ENCODE measurements around the gene FAAP20. TPM values are rescaled to one million over a fixed set of nuclear protein-coding genes. Genes with fewer than 3 reads are reported as not detected.

Gene FAAP20
- total RNA-seq, 1 experiment from 2014 or later, result 20.1 TPM

- no peak overlapping the region for H3K4me3 ChIP-seq (ENCODE audit: low read length)
- no peak overlapping the region for H3K27ac ChIP-seq (ENCODE audit: low read length)
- H4K20me1 ChIP-seq (ENCODE audit: insufficient read depth, low read depth, low read length), result no peaks in the 10 kb centered on the region
- no peaks in the 10 kb centered on the region for H3K4me1 ChIP-seq (ENCODE audit: low read length)
- no peak for DNase-seq
- H3K9ac ChIP-seq (ENCODE audit: low read length), result no peak overlapping the region
- no peaks in the 10 kb centered on the region for H3K36me3 ChIP-seq (ENCODE audit: insufficient read depth, low read length)
- H3K79me2 ChIP-seq (ENCODE audit: low read length), result no peaks in the 10 kb centered on the region
- no peaks in the 10 kb centered on the region for H3K9me2 ChIP-seq (replicated peaks; ENCODE audit: insufficient read depth, low read length)
- no peaks in the 10 kb centered on the region for H3K9me3 ChIP-seq (ENCODE audit: low read length)
- no peak overlapping the region for H3K4me2 ChIP-seq (ENCODE audit: low read depth, low read length, poor library complexity, severe bottlenecking)
- no peak overlapping the region for H2AFZ ChIP-seq (ENCODE audit: low read length)
- no peaks in the 10 kb centered on the region for H3K27me3 ChIP-seq (ENCODE audit: low read length)
Measured at GRCh38 chr1:2169200-2169836, 25.3 kb downstream of the FAAP20 start.

GRCh38 chr1:2168535-2168934 is 26.0 kb downstream of the FAAP20 start:
- Histone ChIP-seq H3K9ac (ENCODE audit: low read length) (no peak overlapping the region), H3K4me3 (ENCODE audit: low read length) (no peak overlapping the region), H2AFZ (ENCODE audit: low read length) (no peak overlapping the region), H3K4me2 (ENCODE audit: low read depth, low read length, poor library complexity, severe bottlenecking) (no peak overlapping the region), H3K27me3 (ENCODE audit: low read length) (no peaks in the 10 kb centered on the region), H3K4me1 (ENCODE audit: low read length) (no peaks in the 10 kb centered on the region), H3K79me2 (ENCODE audit: low read length) (no peaks in the 10 kb centered on the region), H4K20me1 (ENCODE audit: insufficient read depth, low read depth, low read length) (no peaks in the 10 kb centered on the region), H3K27ac (ENCODE audit: low read length) (no peak overlapping the region), H3K9me2 (replicated peaks; ENCODE audit: insufficient read depth, low read length) (no peaks in the 10 kb centered on the region), H3K36me3 (ENCODE audit: insufficient read depth, low read length) (no peaks in the 10 kb centered on the region), H3K9me3 (ENCODE audit: low read length) (no peaks in the 10 kb centered on the region)
- no peak for DNase-seq

- Histone ChIP-seq H3K36me3 (ENCODE audit: insufficient read depth, low read length) (no peaks in the 10 kb centered on the region), H3K79me2 (ENCODE audit: low read length) (no peaks in the 10 kb centered on the region), H3K9me3 (ENCODE audit: low read length) (no peaks in the 10 kb centered on the region), H3K4me3 (ENCODE audit: low read length) (no peak overlapping the region), H3K4me2 (ENCODE audit: low read depth, low read length, poor library complexity, severe bottlenecking) (no peak overlapping the region), H3K27me3 (ENCODE audit: low read length) (no peaks in the 10 kb centered on the region), H2AFZ (ENCODE audit: low read length) (no peak overlapping the region), H3K9ac (ENCODE audit: low read length) (no peak overlapping the region), H3K9me2 (replicated peaks; ENCODE audit: insufficient read depth, low read length) (no peaks in the 10 kb centered on the region), H3K27ac (ENCODE audit: low read length) (no peak overlapping the region), H3K4me1 (ENCODE audit: low read length) (no peaks in the 10 kb centered on the region), H4K20me1 (ENCODE audit: insufficient read depth, low read depth, low read length) (no peaks in the 10 kb centered on the region)
- no peak for DNase-seq
Measured at GRCh38 chr1:2168090-2168489, 26.5 kb downstream of the FAAP20 start.

DNA sequence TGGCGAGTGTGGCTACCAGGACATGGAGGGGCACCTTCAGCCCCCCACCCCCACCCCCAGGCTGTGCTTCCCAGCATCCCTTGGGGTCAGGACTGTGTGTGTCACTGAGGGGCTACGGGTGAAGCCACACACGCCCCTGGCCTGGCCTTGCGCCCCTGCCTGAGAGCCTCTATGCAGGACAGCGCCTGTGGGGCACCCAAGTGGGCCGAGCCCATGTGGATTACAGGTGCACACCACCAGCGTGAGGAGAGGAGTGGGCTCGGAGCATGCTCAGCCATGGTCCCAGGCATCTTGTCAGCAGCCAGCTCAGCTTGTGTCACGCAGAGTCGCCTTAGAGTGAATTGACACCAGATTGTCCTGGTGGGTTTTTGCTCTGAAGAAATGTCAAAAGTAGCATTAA is 27.9 kb downstream of the FAAP20 start:
- Histone ChIP-seq H3K36me3 (ENCODE audit: insufficient read depth, low read length) (no peaks in the 10 kb centered on the region), H4K20me1 (ENCODE audit: insufficient read depth, low read depth, low read length) (no peaks in the 10 kb centered on the region), H3K9me2 (replicated peaks; ENCODE audit: insufficient read depth, low read length) (no peaks in the 10 kb centered on the region), H3K9ac (ENCODE audit: low read length) (no peak overlapping the region), H3K9me3 (ENCODE audit: low read length) (no peaks in the 10 kb centered on the region), H2AFZ (ENCODE audit: low read length) (no peak overlapping the region), H3K79me2 (ENCODE audit: low read length) (no peaks in the 10 kb centered on the region), H3K4me3 (ENCODE audit: low read length) (no peak overlapping the region), H3K27me3 (ENCODE audit: low read length) (no peaks in the 10 kb centered on the region), H3K27ac (ENCODE audit: low read length) (no peak overlapping the region), H3K4me2 (ENCODE audit: low read depth, low read length, poor library complexity, severe bottlenecking) (no peak overlapping the region), H3K4me1 (ENCODE audit: low read length) (no peaks in the 10 kb centered on the region)
- DNase-seq, result no peak

DNA sequence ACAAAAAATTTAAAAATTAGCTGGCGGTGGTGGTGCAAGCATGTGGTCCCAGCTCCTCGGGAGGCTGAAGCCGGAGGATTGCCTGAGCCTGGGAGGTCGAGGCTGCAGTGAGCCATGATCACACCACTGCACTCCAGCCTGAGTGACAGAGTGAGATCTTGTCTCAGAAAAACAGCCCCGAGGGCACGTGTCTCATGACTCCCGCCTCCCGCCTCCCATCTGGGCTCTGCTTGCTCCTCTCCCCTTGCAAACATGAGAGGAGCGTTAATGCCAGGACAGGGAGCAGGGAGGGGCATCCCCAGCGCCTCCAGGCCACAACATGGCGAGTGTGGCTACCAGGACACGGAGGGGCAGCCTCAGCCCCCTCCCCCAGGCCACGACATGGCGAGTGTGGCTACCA is 28.3 kb downstream of the FAAP20 start:
- Histone ChIP-seq H3K4me1 (ENCODE audit: low read length) (no peaks in the 10 kb centered on the region), H3K36me3 (ENCODE audit: insufficient read depth, low read length) (no peaks in the 10 kb centered on the region), H3K9ac (ENCODE audit: low read length) (no peak overlapping the region), H3K9me2 (replicated peaks; ENCODE audit: insufficient read depth, low read length) (no peaks in the 10 kb centered on the region), H3K27ac (ENCODE audit: low read length) (no peak overlapping the region), H2AFZ (ENCODE audit: low read length) (no peak overlapping the region), H3K79me2 (ENCODE audit: low read length) (no peaks in the 10 kb centered on the region), H3K4me2 (ENCODE audit: low read depth, low read length, poor library complexity, severe bottlenecking) (no peak overlapping the region), H4K20me1 (ENCODE audit: insufficient read depth, low read depth, low read length) (no peaks in the 10 kb centered on the region), H3K4me3 (ENCODE audit: low read length) (no peak overlapping the region), H3K27me3 (ENCODE audit: low read length) (no peaks in the 10 kb centered on the region), H3K9me3 (ENCODE audit: low read length) (no peaks in the 10 kb centered on the region)
- DNase-seq, result no peak

GRCh38 chr1:2165646-2166045 is 28.9 kb downstream of the FAAP20 start:
- DNase-seq, result no peak
- no peaks in the 10 kb centered on the region for H4K20me1 ChIP-seq (ENCODE audit: insufficient read depth, low read depth, low read length)

DNA sequence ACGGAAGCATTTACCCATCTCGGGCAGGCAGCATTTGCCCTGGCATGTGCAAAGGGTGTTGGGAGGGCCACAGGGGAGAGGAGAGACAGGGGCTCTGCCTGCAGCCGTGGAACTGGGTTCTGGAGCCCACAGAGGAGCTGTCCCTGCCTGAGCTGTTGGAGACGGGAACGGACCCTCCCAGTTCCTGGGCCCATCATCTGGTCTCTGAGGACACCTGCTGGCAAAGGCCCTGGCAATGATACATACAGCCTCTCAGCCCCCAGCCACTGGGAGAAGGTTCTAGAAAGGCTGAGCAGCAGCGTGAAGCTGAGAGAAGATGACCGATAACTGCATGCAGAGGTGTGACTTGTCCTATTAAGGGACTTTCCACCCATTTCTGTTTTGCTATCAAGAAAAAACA is 31.4 kb downstream of the FAAP20 start:
- Histone ChIP-seq H3K9me3 (ENCODE audit: low read length) (no peaks in the 10 kb centered on the region), H2AFZ (ENCODE audit: low read length) (no peak overlapping the region), H4K20me1 (ENCODE audit: insufficient read depth, low read depth, low read length) (no peaks in the 10 kb centered on the region), H3K27me3 (ENCODE audit: low read length) (no peaks in the 10 kb centered on the region), H3K4me1 (ENCODE audit: low read length) (no peaks in the 10 kb centered on the region), H3K4me2 (ENCODE audit: low read depth, low read length, poor library complexity, severe bottlenecking) (no peak overlapping the region), H3K36me3 (ENCODE audit: insufficient read depth, low read length) (no peaks in the 10 kb centered on the region), H3K27ac (ENCODE audit: low read length) (no peak overlapping the region), H3K9ac (ENCODE audit: low read length) (no peak overlapping the region), H3K79me2 (ENCODE audit: low read length) (no peaks in the 10 kb centered on the region), H3K4me3 (ENCODE audit: low read length) (no peak overlapping the region), H3K9me2 (replicated peaks; ENCODE audit: insufficient read depth, low read length) (no peaks in the 10 kb centered on the region)
- no peak for DNase-seq

More at GRCh38 chr1:2165646-2166045, 28.9 kb downstream of the FAAP20 start:
- Histone ChIP-seq H3K79me2 (ENCODE audit: low read length) (no peaks in the 10 kb centered on the region), H3K27ac (ENCODE audit: low read length) (no peak overlapping the region), H3K9me2 (replicated peaks; ENCODE audit: insufficient read depth, low read length) (no peaks in the 10 kb centered on the region), H3K4me1 (ENCODE audit: low read length) (no peaks in the 10 kb centered on the region), H3K36me3 (ENCODE audit: insufficient read depth, low read length) (no peaks in the 10 kb centered on the region), H3K4me2 (ENCODE audit: low read depth, low read length, poor library complexity, severe bottlenecking) (no peak overlapping the region), H3K4me3 (ENCODE audit: low read length) (no peak overlapping the region), H2AFZ (ENCODE audit: low read length) (no peak overlapping the region), H3K9ac (ENCODE audit: low read length) (no peak overlapping the region), H3K9me3 (ENCODE audit: low read length) (no peaks in the 10 kb centered on the region), H3K27me3 (ENCODE audit: low read length) (no peaks in the 10 kb centered on the region)

DNA sequence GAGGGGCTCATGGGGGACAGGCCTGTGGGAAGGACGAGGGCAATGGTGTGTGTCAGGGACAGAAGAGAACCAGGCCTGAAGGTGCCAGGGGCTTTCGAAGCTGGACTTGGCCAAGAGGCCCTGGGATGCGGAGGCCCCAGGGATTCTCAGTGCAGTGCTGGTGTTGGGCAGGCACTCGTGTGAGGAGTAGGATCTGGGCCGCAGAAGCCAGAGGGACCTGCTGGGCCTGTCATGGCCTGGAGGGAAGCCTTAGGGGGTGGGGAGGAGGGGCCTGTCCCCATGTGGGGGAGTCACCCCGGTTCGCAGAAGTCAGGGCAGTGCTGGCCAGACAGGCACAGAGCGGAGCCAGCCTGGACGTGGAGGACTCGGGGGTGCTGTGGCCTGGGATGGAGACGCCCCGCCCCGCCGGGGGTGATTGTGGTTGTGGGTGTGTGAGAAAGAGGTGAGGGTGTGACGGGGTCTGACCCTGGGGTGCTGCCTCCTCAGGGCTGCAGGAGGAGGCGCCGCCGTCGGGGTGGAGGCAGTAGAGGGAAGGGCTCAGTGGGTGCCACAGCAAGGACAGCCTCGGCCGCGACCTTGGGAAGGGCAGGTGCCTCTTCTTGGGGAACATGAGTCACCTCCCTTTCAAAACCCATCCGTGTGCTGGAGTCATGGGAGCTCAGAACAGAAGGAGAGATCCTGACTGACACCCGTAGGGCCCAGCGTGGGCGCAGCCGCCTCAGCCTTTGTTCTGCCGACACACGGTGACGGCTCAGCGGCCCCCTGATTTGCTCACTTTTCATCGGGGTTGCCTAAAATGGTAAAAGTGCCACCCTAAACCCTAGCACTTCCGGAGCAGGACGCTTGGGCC is 33.9 kb downstream of the FAAP20 start:
- Histone ChIP-seq H3K36me3 (ENCODE audit: insufficient read depth, low read length) (no peaks in the 10 kb centered on the region), H3K4me2 (ENCODE audit: low read depth, low read length, poor library complexity, severe bottlenecking) (no peak overlapping the region), H3K9me3 (ENCODE audit: low read length) (no peaks in the 10 kb centered on the region), H3K79me2 (ENCODE audit: low read length) (no peaks in the 10 kb centered on the region), H3K9ac (ENCODE audit: low read length) (no peak overlapping the region), H3K4me3 (ENCODE audit: low read length) (no peak overlapping the region), H2AFZ (ENCODE audit: low read length) (no peak overlapping the region), H3K27me3 (ENCODE audit: low read length) (no peaks in the 10 kb centered on the region), H3K4me1 (ENCODE audit: low read length) (no peaks in the 10 kb centered on the region), H4K20me1 (ENCODE audit: insufficient read depth, low read depth, low read length) (no peaks in the 10 kb centered on the region), H3K9me2 (replicated peaks; ENCODE audit: insufficient read depth, low read length) (no peaks in the 10 kb centered on the region), H3K27ac (ENCODE audit: low read length) (no peak overlapping the region)
- DNase-seq, result no peak
